IMR-90 (cell line): ENCODE data around the gene MEGF10. TPM values are rescaled to one million over a fixed set of nuclear protein-coding genes. Genes with fewer than 3 reads are reported as not detected.

Source experiments
- ATAC-seq: fragments of 200-7000 bp; cut with Tn5 transposase; 2 replicates; pipeline ENCODE4 v1.9.1; 2020; ENCODE audit warnings: low read depth, mild to moderate bottlenecking, moderate library complexity
- BruUV-seq: library from RNA; stranded (reverse); fragments of 400-500 nt; replicated peaks from 2 replicates; lab custom pipeline; 2021; lab: Mats Ljungman, UMichigan
- CTCF ChIA-PET: fragments of 300-600 bp; formaldehyde crosslinking; extraction: SDS; loops from one replicate; lab custom pipeline; 2021; ENCODE audit warnings: antibody characterized with exemption; lab: Yijun Ruan, JAX
- POLR2A ChIA-PET: fragments of 300-600 bp; sonication (Branson Sonifier 250); formaldehyde crosslinking; loops from one replicate; lab custom pipeline; 2022; ENCODE audit warnings: antibody characterized with exemption; ENCODE audit not compliant: unreplicated experiment; lab: Charles Lee
- DNase-seq: peaks from one replicate; pipeline ENCODE4 v3.0.0; 2013
- H2AFZ ChIP-seq: replicated peaks from 2 replicates; pipeline ENCODE3; 2013; ENCODE audit warnings: low read length, mild to moderate bottlenecking; ENCODE audit not compliant: poor library complexity
- H2AK5ac ChIP-seq: 2 replicates; pipeline ENCODE4 v1.6.1; 2013; ENCODE audit warnings: low read depth, low read length, inconsistent platforms
- H2AK9ac ChIP-seq: replicated peaks from 2 replicates; pipeline ENCODE3; 2013; ENCODE audit warnings: mild to moderate bottlenecking, low read depth, low read length, moderate library complexity; ENCODE audit not compliant: poor library complexity
- H2BK120ac ChIP-seq: 2 replicates; pipeline ENCODE4 v1.6.1; 2013; ENCODE audit warnings: low read depth, low read length, inconsistent platforms
- H2BK15ac ChIP-seq: 3 replicates; pipeline ENCODE4 v1.6.1; 2013; ENCODE audit warnings: low read depth, low read length, inconsistent platforms
- H2BK20ac ChIP-seq: 2 replicates; pipeline ENCODE4 v1.6.1; 2013; ENCODE audit warnings: low read depth, mild to moderate bottlenecking, inconsistent platforms, low read length, moderate library complexity
- H2BK5ac ChIP-seq: 2 replicates; pipeline ENCODE4 v1.6.1; 2013; ENCODE audit warnings: mild to moderate bottlenecking, low read depth, low read length, inconsistent platforms; ENCODE audit not compliant: poor library complexity, severe bottlenecking
- H3K14ac ChIP-seq: replicated peaks from 2 replicates; pipeline ENCODE4 v1.6.1; 2013; ENCODE audit warnings: low read depth, low read length, inconsistent platforms
- H3K18ac ChIP-seq: 2 replicates; pipeline ENCODE4 v1.6.1; 2013; ENCODE audit warnings: low read depth, low read length, control low read depth
- H3K23ac ChIP-seq: 2 replicates; pipeline ENCODE4 v1.6.1; 2013; ENCODE audit warnings: low read depth, low read length, inconsistent platforms
- H3K27ac ChIP-seq: 2 replicates; pipeline ENCODE4 v1.5.1; 2013; ENCODE audit warnings: mild to moderate bottlenecking, control low read depth, low read length; ENCODE audit not compliant: insufficient read depth
- H3K27me3 ChIP-seq: 2 replicates; pipeline ENCODE4 v1.6.1; 2013; ENCODE audit warnings: low read length; ENCODE audit not compliant: control insufficient read depth, insufficient read depth
- H3K36me3 ChIP-seq: 2 replicates; pipeline ENCODE4 v1.6.1; 2013; ENCODE audit warnings: low read length, mixed read lengths; ENCODE audit not compliant: control insufficient read depth, insufficient read depth
- H3K4ac ChIP-seq: 2 replicates; pipeline ENCODE4 v1.6.1; 2013; ENCODE audit warnings: low read depth, low read length, inconsistent platforms
- H3K4me1 ChIP-seq: 2 replicates; pipeline ENCODE4 v1.6.1; 2013; ENCODE audit warnings: low read length, mixed read lengths; ENCODE audit not compliant: control insufficient read depth, insufficient read depth
- H3K4me2 ChIP-seq: 2 replicates; pipeline ENCODE4 v1.6.1; 2013; ENCODE audit warnings: low read depth, mild to moderate bottlenecking, control low read depth, low read length, moderate library complexity
- H3K4me3 ChIP-seq: 2 replicates; pipeline ENCODE4 v1.5.1; 2013; ENCODE audit warnings: low read depth, mild to moderate bottlenecking, control low read depth, low read length, moderate library complexity; ENCODE audit not compliant: insufficient read depth
- H3K56ac ChIP-seq: 2 replicates; pipeline ENCODE4 v1.6.1; 2013; ENCODE audit warnings: low read length, inconsistent platforms; ENCODE audit not compliant: insufficient read depth; ENCODE audit errors: extremely low read depth
- H3K79me1 ChIP-seq, 2 experiments: 2 replicates each; pipeline ENCODE4 v1.6.1; 2013; ENCODE audit warnings: low read length in 2 of 2, inconsistent platforms in 1 of 2, low read depth in 1 of 2
- H3K9ac ChIP-seq: 2 replicates; pipeline ENCODE4 v1.6.1; 2013; ENCODE audit warnings: low read depth, low read length, control low read depth
- H3K9me1 ChIP-seq: 2 replicates; pipeline ENCODE4 v1.6.1; 2013; ENCODE audit warnings: low read length, inconsistent platforms; ENCODE audit not compliant: insufficient read depth
- H3K9me3 ChIP-seq: 2 replicates; pipeline ENCODE4 v1.6.1; 2013; ENCODE audit warnings: low read length; ENCODE audit not compliant: control insufficient read depth, insufficient read depth
- H4K20me1 ChIP-seq: 2 replicates; pipeline ENCODE4 v1.6.1; 2013; ENCODE audit warnings: low read length, inconsistent platforms; ENCODE audit not compliant: insufficient read depth
- H4K5ac ChIP-seq: 2 replicates; pipeline ENCODE4 v1.6.1; 2013; ENCODE audit warnings: mild to moderate bottlenecking, low read depth, low read length, control low read depth
- H4K8ac ChIP-seq, 2 experiments: 2 replicates each; pipeline ENCODE4 v1.6.1; 2013; ENCODE audit warnings: low read depth in 2 of 2, low read length in 2 of 2, control low read depth in 1 of 2, inconsistent platforms in 1 of 2
- H4K91ac ChIP-seq: 2 replicates; pipeline ENCODE4 v1.6.1; 2013; ENCODE audit warnings: low read depth, low read length, inconsistent platforms; ENCODE audit not compliant: insufficient read depth
- CEBPB ChIP-seq: IDR thresholded peaks from 2 replicates; pipeline ENCODE4 v1.6.1; 2012; ENCODE audit warnings: low read depth, low read length, improper control_type of control experiment
- MAFK ChIP-seq: IDR thresholded peaks from 2 replicates; pipeline ENCODE4 v1.6.1; 2012; ENCODE audit warnings: low read depth, low read length, improper control_type of control experiment
- WGBS, 2 experiments: methylation state at CpG; one replicate each; pipeline versions ENCODE4 v1.1.5 to v1.1.7; 2013; ENCODE audit warnings: missing lambda C conversion rate in 2 of 2; ENCODE audit not compliant: insufficient read length in 1 of 2; ENCODE audit errors: extremely low coverage in 2 of 2; 5-methylcytosine and 5-hydroxymethylcytosine counted together
- dilution Hi-C: fragments of 300-500 bp; cut with HindIII; formaldehyde crosslinking; loops from one replicate; pipeline ENCODE4 v1.14.3; 2018; ENCODE audit warnings: low sequenced_read_pairs; ENCODE audit not compliant: unreplicated experiment
- in situ Hi-C: fragments of 300-500 bp; cut with MboI; formaldehyde crosslinking; loops from 3 replicates; pipeline ENCODE4 v1.14.3; 2019; ENCODE audit warnings: low sequenced_read_pairs, inconsistent platforms, mixed read lengths
- intact Hi-C: fragments of 100-400 bp; cut with micrococcal nuclease; formaldehyde crosslinking; loops from 2 replicates; pipeline ENCODE4 v1.10.0; 2022
- polyA plus RNA-seq, 3 experiments: library from polyadenylated mRNA; depleted of rRNA; stranded (reverse); fragments of >200 nt; gene quantifications; 2 replicates each; pipeline ENCODE4 v1.2.3, GENCODE V29; 2012; ENCODE audit warnings: low replicate concordance in 1 of 3
- total RNA-seq: library from RNA; depleted of rRNA; stranded (reverse); fragments of >200 nt; gene quantifications from 2 replicates; pipeline ENCODE4 v1.2.3, GENCODE V29; 2012

The MEGF10 gene
- total and polyA plus RNA-seq, 2 of the 4 experiments (the other 2 are of a cell fraction) = not detected

GRCh38 chr5:127333483-127333882 is 42.9 kb downstream of the MEGF10 start:
- H3K9me1 ChIP-seq = no peaks in the 10 kb centered on the region
- no peaks in the 10 kb centered on the region for H3K9me3 ChIP-seq
- no peak overlapping the region for H3K23ac ChIP-seq
- in situ Hi-C loops = no loop called here
- ATAC-seq (no peak), DNase-seq (no peak)
- ChIA-PET CTCF (interaction anchor here (0.9 kb wide), 1 partner anchor 17 kb away, joined by 6 read pairs; no protein-coding TSS in a partner anchor), POLR2A (no interaction called here)
- BruUV-seq = no TSS peak
- H2BK20ac ChIP-seq = no peak overlapping the region
- H4K20me1 ChIP-seq = no peaks in the 10 kb centered on the region
- H4K8ac ChIP-seq = no peak overlapping the region
- H2BK120ac ChIP-seq = no peak overlapping the region
- TF ChIP-seq MAFK (no peak), CEBPB (no peak)
- no peak overlapping the region for H2AK5ac ChIP-seq
- intact Hi-C loops = no loop called here
- no peak overlapping the region for H3K4me3 ChIP-seq
- H4K5ac ChIP-seq = no peak overlapping the region
- no peak overlapping the region for H3K27ac ChIP-seq
- H3K36me3 ChIP-seq = no peaks in the 10 kb centered on the region
- H2AFZ ChIP-seq = no peak overlapping the region
- H3K9ac ChIP-seq = no peak overlapping the region
- no peak overlapping the region for H3K4me2 ChIP-seq
- no peak overlapping the region for H2AK9ac ChIP-seq
- dilution Hi-C loops = no loop called here
- H3K4me1 ChIP-seq = no peaks in the 10 kb centered on the region
- H4K91ac ChIP-seq = no peak overlapping the region
- H3K27me3 ChIP-seq = peaks cover 11% of the 10 kb centered on the region
- H2BK5ac ChIP-seq = no peak overlapping the region
- H3K18ac ChIP-seq = no peak overlapping the region
- no peak overlapping the region for H3K56ac ChIP-seq
- H3K79me1 ChIP-seq = no peaks in the 10 kb centered on the region
- no peak overlapping the region for H2BK15ac ChIP-seq
- WGBS, 2 experiments = no CpG with 5 or more reads among the region's 3 CpGs
- no peak overlapping the region for H3K4ac ChIP-seq
- H3K14ac ChIP-seq = no peak overlapping the region
